Caco-2 (cell line): Measurements from ENCODE around the gene TCF23. TPM values are rescaled to one million over a fixed set of nuclear protein-coding genes. Genes with fewer than 3 reads are reported as not detected.

Source experiments
- BruUV-seq: library from RNA; stranded (reverse); fragments of 400-500 nt; replicated peaks from 2 replicates; lab custom pipeline; 2021; lab: Mats Ljungman, UMichigan
- CTCF ChIA-PET: fragments of 300-600 bp; sonication (Branson Sonifier 250); formaldehyde crosslinking; loops from one replicate; lab custom pipeline; 2022; ENCODE audit warnings: antibody characterized with exemption; lab: Charles Lee
- POLR2A ChIA-PET: fragments of 300-600 bp; sonication (Branson Sonifier 250); formaldehyde crosslinking; loops from one replicate; lab custom pipeline; 2022; ENCODE audit warnings: antibody characterized with exemption; lab: Charles Lee
- DNase-seq, 2 experiments: peaks; one replicate each; pipeline versions ENCODE4 v3.0.0 to v3.0.0-alpha.2; 2020 to 2022
- H3K27me3 ChIP-seq: replicated peaks from 2 replicates; pipeline ENCODE4 v1.6.0; 2011; ENCODE audit warnings: low read length; ENCODE audit not compliant: control insufficient read depth, insufficient read depth
- H3K36me3 ChIP-seq: 2 replicates; pipeline ENCODE4 v1.5.1; 2011; ENCODE audit warnings: low read length; ENCODE audit not compliant: control insufficient read depth, insufficient read depth
- H3K4me1 ChIP-seq: fragments of 250-450 bp; sonication (Bioruptor Pico); 2 replicates; pipeline ENCODE4 v1.5.1; 2020; ENCODE audit warnings: mild to moderate bottlenecking
- H3K4me3 ChIP-seq: 2 replicates; pipeline ENCODE4 v1.5.1; 2011; ENCODE audit warnings: low read depth, mild to moderate bottlenecking, control low read depth, low read length
- H3K9me3 ChIP-seq: fragments of 250-450 bp; sonication (Bioruptor Pico); 2 replicates; pipeline ENCODE4 v1.5.1; 2020; ENCODE audit warnings: mild to moderate bottlenecking, moderate library complexity
- H3K27ac Mint-ChIP-seq: one replicate; pipeline ENCODE4 v1.8.0; 2022; ENCODE audit warnings: mixed read lengths; ENCODE audit not compliant: unreplicated experiment
- H3K27me3 Mint-ChIP-seq: one replicate; pipeline ENCODE4 v1.8.0; 2022; ENCODE audit warnings: mixed read lengths; ENCODE audit not compliant: insufficient read depth, unreplicated experiment
- H3K36me3 Mint-ChIP-seq: one replicate; pipeline ENCODE4 v1.8.0; 2022; ENCODE audit warnings: mild to moderate bottlenecking, mixed read lengths; ENCODE audit not compliant: insufficient read depth, unreplicated experiment
- H3K4me1 Mint-ChIP-seq: one replicate; pipeline ENCODE4 v1.8.0; 2022; ENCODE audit warnings: low read depth, mixed read lengths; ENCODE audit not compliant: unreplicated experiment
- H3K4me3 Mint-ChIP-seq: one replicate; pipeline ENCODE4 v1.8.0; 2022; ENCODE audit warnings: mild to moderate bottlenecking, moderate library complexity, mixed read lengths; ENCODE audit not compliant: unreplicated experiment
- H3K9me3 Mint-ChIP-seq: one replicate; pipeline ENCODE4 v1.8.0; 2022; ENCODE audit warnings: mixed read lengths; ENCODE audit not compliant: unreplicated experiment
- intact Hi-C: fragments of 100-400 bp; cut with micrococcal nuclease; formaldehyde crosslinking; loops from one replicate; pipeline ENCODE4 v1.10.0; 2022; ENCODE audit not compliant: unreplicated experiment
- total RNA-seq: library from RNA; stranded (reverse); gene quantifications from 2 replicates; pipeline ENCODE4 v1.2.3, GENCODE V29; 2022
- TF ChIP-seq, protein P1 (sequence below), 2 experiments: fragments of 200-600 bp in 1 of 2; IDR thresholded peaks; 1 replicate in 1 of 2; 2 replicates in 1 of 2; pipeline versions ENCODE4 v1.5.1 to v1.8.0; 2011 to 2022; ENCODE audit warnings: antibody characterized with exemption in 1 of 2, control low read depth in 1 of 2, inconsistent platforms in 1 of 2, low read depth in 1 of 2, low read length in 1 of 2, mild to moderate bottlenecking in 1 of 2, moderate library complexity in 1 of 2; ENCODE audit not compliant: insufficient read depth in 1 of 2, severe bottlenecking in 1 of 2, unreplicated experiment in 1 of 2

Gene TCF23
- total RNA-seq, 1 experiment from 2014 or later: not detected

DNA sequence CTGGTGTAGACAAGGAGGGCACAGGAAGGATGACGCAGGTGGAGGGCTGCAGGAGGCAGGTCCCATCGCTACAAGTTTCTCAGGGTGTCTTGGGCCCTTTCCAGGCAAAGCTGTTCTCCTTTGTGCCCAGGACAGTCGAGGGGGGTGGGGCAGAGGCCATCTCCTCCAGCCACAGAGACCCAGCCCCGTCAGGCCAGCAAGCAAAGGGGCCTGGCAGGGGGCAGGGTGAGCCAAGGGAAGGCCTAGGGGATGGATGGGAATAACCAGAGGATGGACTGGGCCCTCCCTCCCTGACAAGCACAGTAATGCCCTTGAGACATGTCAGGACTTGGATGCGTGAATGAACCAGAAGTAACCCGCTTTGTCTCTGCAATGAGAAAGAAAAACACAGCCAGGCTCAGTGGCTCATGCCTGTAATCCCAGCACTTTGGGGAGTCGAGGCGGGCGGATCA is 6.3 kb downstream of the TCF23 start:
- Mint-ChIP-seq H3K4me1 (no peaks in the 10 kb centered on the region), H3K4me3 (no peak overlapping the region), H3K27ac (no peak overlapping the region), H3K9me3 (no peaks in the 10 kb centered on the region), H3K36me3 (no peaks in the 10 kb centered on the region), H3K27me3 (no peaks in the 10 kb centered on the region)
- Histone ChIP-seq H3K4me3 (no peak overlapping the region), H3K36me3 (no peaks in the 10 kb centered on the region), H3K4me1 (0 out of 2 replicates have a peak, but pooled peaks cover 4% of the 10 kb centered on the region), H3K27me3 (no peaks in the 10 kb centered on the region), H3K9me3 (no peaks in the 10 kb centered on the region)
- intact Hi-C loops: no loop called here
- no TSS peak for BruUV-seq
- POLR2A ChIA-PET: no interaction called here
- CTCF ChIA-PET: interaction anchor here (0.8 to 1.6 kb wide), 2 partner anchors 15 to 36 kb away, joined by 3 to 8 read pairs; no protein-coding TSS in a partner anchor
- TF ChIP-seq, protein P1, sequence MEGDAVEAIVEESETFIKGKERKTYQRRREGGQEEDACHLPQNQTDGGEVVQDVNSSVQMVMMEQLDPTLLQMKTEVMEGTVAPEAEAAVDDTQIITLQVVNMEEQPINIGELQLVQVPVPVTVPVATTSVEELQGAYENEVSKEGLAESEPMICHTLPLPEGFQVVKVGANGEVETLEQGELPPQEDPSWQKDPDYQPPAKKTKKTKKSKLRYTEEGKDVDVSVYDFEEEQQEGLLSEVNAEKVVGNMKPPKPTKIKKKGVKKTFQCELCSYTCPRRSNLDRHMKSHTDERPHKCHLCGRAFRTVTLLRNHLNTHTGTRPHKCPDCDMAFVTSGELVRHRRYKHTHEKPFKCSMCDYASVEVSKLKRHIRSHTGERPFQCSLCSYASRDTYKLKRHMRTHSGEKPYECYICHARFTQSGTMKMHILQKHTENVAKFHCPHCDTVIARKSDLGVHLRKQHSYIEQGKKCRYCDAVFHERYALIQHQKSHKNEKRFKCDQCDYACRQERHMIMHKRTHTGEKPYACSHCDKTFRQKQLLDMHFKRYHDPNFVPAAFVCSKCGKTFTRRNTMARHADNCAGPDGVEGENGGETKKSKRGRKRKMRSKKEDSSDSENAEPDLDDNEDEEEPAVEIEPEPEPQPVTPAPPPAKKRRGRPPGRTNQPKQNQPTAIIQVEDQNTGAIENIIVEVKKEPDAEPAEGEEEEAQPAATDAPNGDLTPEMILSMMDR (IDR thresholded peaks at IDR 0.05; ENCODE audit: insufficient read depth in 1 of 2, low read depth in 1 of 2, low read length in 1 of 2, severe bottlenecking in 1 of 2, unreplicated experiment in 1 of 2): no peak
- no peak for DNase-seq

- TF ChIP-seq, protein P1 (IDR thresholded peaks at IDR 0.05; ENCODE audit: insufficient read depth in 1 of 2, low read depth in 1 of 2, low read length in 1 of 2, severe bottlenecking in 1 of 2, unreplicated experiment in 1 of 2): no peak
- BruUV-seq: no TSS peak
- H3K9me3 ChIP-seq: no peaks in the 10 kb centered on the region
- H3K36me3 Mint-ChIP-seq: no peaks in the 10 kb centered on the region
- H3K27ac Mint-ChIP-seq: no peak overlapping the region
- H3K36me3 ChIP-seq: no peaks in the 10 kb centered on the region
- DNase-seq: no peak
- no peaks in the 10 kb centered on the region for H3K4me1 Mint-ChIP-seq
- 0 out of 2 replicates have a peak, but pooled peaks cover 2% of the 10 kb centered on the region for H3K4me1 ChIP-seq
- H3K4me3 ChIP-seq: no peak overlapping the region
- ChIA-PET CTCF (interaction anchor here (0.6 to 1.2 kb wide), 3 partner anchors 28 to 33 kb away, joined by 3 to 7 read pairs (median 3); no protein-coding TSS in a partner anchor), POLR2A (interaction anchor here (0.6 to 0.8 kb wide), 2 partner anchors 53 to 107 kb away, joined by 4 read pairs; partner anchors contain the start of genes AGBL5, ATRAID and SLC5A6)
- no peak overlapping the region for H3K4me3 Mint-ChIP-seq
- H3K9me3 Mint-ChIP-seq: no peaks in the 10 kb centered on the region
- no peaks in the 10 kb centered on the region for H3K27me3 Mint-ChIP-seq
- H3K27me3 ChIP-seq: no peaks in the 10 kb centered on the region
- intact Hi-C loops: no loop called here
Measured at GRCh38 chr2:27158468-27158867, 9.7 kb downstream of the TCF23 start.

- no TSS peak for BruUV-seq
- TF ChIP-seq, protein P1 (IDR thresholded peaks at IDR 0.05; ENCODE audit: insufficient read depth in 1 of 2, low read depth in 1 of 2, low read length in 1 of 2, severe bottlenecking in 1 of 2, unreplicated experiment in 1 of 2): no peak
- CTCF ChIA-PET: interaction anchor here (1.2 kb wide), 1 partner anchor 32 kb away, joined by 7 read pairs; no protein-coding TSS in a partner anchor
- no peaks in the 10 kb centered on the region for H3K4me1 Mint-ChIP-seq
- Histone ChIP-seq H3K4me1 (0 out of 2 replicates have a peak, but pooled peaks cover 2% of the 10 kb centered on the region), H3K4me3 (no peak overlapping the region), H3K36me3 (no peaks in the 10 kb centered on the region), H3K27me3 (no peaks in the 10 kb centered on the region), H3K9me3 (no peaks in the 10 kb centered on the region)
- H3K27ac Mint-ChIP-seq: no peak overlapping the region
- intact Hi-C loops: no loop called here
- H3K27me3 Mint-ChIP-seq: no peaks in the 10 kb centered on the region
- no peak for DNase-seq
- POLR2A ChIA-PET: interaction anchor here (0.8 kb wide), 1 partner anchor 52 kb away, joined by 4 read pairs; the partner anchor contains the start of genes ATRAID and SLC5A6
- H3K36me3 Mint-ChIP-seq: no peaks in the 10 kb centered on the region
- no peaks in the 10 kb centered on the region for H3K9me3 Mint-ChIP-seq
- no peak overlapping the region for H3K4me3 Mint-ChIP-seq
Measured at GRCh38 chr2:27159271-27159670, 10.5 kb downstream of the TCF23 start.
